GM21737 (cell line): ENCODE data around the gene FOCAD.
A peak's percentile ranks its signal among the peaks of the same experiment; 100 is the strongest.

Source experiments
- ATAC-seq: cut with Tn5 transposase; IDR thresholded peaks from one replicate; pipeline ENCODE4 v1.9.1; 2021; ENCODE audit warnings: mild to moderate bottlenecking, moderate library complexity; ENCODE audit not compliant: unreplicated experiment

FOCAD gene

DNA sequence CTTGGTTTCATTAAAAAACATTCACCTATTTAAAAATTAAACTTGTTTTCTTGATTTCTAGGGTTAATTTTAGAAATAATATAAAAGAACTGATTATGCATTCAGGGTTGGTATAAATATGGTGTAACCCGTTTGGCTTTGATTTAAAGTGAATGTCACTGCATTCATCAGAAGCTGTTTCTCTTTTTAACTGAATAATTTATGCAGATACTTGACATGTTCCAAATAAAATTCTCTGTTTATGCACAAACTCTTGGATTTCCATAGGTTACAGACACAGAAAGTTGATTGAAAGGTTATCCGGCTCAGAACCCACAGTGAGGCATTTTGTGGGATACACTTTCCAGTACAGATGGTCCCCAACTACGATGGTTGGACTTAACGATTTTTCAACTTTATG is 186.1 kb downstream of the FOCAD start:
- no peak for ATAC-seq

DNA sequence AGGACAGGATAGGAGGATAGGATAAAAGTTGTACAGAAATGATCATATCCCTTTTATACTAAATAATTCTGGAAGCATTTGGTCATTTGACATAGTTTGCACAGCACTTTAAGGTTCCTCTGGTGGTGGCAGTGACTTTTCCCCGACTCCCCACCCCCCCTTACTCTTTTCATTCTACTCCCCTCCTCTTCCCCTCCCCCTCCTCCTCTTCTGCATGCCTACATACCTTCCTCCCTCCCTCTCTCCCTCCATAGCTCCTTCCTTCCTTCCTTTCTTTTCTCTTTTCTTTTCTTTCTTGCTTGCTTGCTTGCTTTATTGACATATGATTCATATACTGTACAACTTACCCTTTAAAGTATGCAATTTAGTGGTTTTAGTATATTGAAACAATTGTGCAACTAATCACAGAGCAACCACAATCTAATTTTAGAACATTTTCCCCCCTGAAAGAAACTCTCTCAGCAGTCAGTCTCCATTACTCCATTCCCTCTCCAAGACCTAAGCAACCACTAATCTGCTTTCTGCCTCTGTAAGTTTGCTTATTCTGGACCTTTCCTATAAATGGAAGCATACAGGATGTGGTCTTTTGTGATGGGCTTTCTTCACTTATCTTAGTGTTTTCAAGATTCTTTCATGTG is 188.4 kb downstream of the FOCAD start:
- no peak for ATAC-seq

DNA sequence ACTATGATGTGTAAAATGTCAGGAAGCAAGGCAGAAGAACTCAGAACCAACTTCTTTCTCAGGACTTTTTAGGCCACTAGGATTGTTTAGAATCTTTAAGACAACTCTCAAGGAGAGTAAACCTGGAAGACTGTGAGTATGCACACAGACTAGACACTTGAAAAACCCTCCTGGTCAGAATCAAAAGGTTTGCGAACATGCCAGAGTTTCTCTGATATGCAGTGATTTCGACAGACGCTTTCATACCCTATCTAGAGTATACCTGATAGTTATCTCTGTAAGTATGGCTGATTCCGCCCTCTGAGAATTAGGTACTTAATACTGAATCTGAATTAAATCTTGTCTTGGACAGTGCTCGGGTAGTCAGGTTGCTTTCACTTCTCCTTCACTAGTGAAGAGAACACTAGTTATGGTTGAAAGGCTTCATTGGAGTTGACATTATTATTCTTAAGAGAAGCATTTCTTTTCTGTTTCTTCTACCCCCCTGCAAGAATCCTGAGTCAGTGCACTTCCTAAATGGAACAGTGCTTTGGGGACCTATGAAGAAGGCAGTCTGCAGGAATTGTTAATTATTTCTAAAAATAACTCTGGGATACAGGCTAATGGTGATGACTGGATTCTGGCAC is 189.3 kb downstream of the FOCAD start:
- ATAC-seq: no peak

DNA sequence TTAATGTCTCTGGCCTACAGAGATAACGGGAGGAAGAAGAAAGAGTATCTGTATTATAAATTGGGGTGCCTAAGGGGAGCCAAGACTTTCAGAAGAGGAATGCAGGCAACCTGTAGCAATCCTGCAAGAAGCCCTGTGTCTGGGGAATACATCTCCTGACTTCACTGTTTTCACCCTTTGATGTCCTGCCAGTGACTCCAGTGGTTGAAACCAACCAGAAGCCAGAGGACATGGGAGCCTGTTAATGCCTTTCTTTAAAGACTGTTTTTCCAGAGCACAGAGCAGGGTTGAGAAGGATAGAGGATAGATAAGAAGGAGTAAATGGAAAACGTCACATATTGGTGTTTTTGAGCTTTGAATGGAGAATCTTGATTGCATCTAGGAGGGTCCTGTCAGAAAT is 196.2 kb downstream of the FOCAD start:
- ATAC-seq: no peak

DNA sequence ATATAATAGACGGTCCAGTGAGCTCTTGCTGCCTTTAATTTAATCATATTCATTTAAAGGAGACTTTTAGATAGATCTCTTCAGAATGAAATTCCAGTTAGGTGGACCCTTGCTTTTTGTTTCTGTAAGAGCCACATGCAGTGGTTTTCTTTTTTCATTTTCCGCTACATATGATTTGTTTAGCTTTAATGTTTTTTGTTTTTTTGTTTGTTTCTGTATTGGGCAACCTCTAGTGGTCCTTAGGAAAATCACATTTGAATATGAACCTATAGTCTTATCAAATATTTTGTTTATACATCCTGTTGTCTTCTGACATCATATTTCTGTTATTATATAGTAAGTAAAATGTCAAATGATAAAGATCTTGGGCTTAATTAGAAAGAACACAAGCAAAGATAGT is 196.6 kb downstream of the FOCAD start:
- no peak for ATAC-seq

DNA sequence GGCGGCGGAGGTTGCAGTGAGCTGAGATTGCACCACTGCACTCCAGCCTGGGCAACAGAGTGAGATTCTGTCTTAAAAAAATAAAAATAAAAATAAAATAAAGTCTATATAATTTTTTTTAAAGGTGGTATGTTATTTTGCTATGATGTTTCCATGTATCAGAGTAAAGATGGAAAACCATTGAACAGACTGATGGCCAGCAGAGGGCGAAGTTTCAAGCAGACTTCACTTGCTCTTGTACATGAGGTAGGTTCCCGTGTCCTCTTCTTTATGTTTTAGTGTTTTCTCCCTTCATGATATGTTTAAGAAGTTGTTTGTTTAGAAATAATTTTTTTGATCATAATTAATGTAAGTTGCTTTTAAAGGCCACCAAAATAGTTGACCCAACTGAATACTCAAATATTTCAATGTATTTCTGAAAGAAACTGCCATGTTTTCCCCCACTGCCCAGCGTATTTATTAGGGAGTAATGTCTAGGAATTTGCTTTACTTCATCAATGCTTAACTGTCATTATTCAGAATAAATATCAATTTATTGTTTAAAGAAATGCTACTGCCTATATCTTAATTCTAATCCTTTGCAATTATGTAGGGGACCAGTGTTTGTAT is 201.0 kb downstream of the FOCAD start:
- ATAC-seq: no peak

DNA sequence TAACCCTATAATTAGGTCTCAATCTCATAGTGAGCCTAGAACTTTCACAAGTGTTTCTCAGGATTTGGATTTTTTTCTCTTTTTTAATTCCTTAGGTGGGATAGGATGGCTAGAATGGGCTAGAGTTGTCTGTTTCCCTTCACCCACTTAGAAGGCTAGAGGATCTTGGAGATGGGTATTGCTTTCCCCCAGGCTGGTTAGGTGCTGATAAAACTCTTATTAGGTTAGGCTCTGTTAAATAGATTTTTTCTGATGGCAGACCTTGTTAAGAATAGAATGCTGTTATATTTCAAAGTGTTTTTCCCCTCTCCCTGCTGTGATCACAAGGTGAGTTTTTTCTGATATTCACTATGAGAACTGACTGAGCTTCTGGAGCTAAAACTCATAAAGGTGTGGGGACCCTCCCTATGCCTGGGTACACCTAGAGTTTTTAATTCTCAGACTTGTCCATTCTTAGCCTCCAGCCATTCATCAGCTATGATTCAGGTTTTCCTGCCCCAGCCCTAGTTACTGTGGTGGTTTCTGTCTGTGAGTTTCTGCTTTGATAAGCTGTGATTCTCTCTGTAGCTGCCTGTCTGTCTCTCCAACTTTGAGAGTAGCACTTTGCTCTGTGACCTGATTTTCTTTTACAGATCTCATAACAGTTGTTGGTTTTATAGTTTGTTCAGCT is 215.0 kb downstream of the FOCAD start:
- ATAC-seq: no peak

DNA sequence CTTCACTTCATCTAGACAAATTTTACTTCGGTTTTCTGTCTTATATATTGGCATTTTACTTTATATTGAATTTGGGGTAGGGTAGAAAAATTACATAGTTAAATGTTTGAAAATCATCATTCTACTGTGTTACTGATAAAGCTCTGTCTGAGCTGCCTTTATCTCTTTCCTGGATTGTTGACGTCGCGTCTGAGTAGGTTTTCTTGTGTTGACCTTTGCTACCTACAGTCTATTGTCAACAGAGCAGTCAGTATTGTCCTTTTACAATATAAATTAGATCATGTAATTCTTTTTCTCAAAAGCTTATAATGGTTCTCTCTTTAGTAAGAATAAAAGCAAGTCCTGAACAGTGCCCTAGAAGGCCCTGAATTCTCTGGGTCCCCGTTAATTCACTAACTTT is 219.2 kb downstream of the FOCAD start:
- no peak for ATAC-seq

DNA sequence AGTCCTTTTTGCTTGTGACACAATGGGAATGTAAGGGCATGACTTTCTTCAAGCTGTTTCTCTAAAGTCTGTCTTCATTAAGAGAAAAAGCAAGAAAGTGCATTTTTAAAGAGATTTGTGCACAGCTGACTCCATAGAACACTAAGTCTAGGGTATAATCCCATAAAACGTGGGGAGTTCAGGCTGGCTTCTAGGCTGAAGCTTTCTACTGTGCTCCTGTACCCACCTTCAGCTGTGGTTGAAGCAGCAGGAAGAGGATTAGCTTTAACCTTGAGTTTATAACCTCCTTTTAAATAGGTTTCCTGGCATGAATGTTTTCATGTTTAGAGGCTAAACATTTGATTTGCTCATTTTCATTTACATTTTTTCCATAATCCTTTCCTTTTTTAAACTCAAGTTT is 220.9 kb downstream of the FOCAD start:
- no peak for ATAC-seq

DNA sequence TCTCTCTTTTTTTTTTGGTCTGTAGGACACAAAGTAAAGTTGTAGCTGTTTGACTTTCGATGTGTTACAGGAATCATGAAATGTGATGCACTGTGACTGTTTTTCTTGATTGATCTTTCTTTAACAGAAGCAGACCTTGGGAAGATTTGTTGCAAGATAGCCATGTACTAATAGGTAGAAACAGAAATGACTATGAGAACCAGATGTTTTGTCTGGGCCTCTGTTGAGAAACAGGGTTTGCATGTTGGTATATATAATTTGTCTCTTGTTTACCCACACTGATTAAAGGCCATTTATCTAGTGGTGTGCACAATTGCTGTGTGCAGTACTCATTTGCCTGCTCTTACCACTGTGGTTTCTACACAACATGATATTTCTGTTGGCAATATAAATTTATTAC is 222.3 kb downstream of the FOCAD start:
- no peak for ATAC-seq

DNA sequence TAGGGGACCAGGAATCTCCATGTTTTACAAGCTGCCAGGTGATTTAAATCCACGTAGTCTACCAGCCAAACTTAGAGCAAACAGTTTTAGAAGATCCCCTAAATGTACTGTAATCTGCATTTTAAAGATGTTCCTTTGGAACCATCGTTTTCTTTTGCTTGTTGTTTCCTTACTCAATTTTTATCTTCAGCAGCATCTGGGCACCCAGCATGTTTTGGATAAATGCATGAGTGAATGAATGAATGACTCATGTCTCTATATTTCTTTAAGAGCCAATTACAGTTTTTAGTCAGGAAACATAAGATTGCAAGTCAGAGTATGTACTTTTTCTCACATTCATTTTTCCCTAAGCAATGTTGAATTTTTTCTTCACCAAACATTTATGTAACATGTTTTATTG is 224.4 kb downstream of the FOCAD start:
- no peak for ATAC-seq

DNA sequence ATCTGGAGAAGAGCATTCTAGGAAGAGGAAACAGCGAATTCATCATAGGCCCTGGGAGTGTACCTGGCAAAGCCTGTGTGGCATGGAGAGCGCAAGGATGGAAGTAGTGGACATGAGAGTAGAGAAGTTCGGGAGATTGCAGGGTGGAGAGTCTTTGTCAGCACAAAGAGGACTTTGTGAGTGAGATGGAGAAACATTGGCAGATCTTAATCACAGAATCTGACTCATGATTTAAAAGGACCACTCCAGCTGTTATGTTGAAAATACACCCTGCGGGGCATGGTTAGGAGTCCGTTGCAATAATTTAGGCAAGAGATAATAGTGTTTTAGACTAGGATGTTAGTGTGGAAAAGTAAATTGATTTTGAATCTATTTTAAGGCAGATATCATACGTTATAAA is 230.5 kb downstream of the FOCAD start:
- no peak for ATAC-seq

DNA sequence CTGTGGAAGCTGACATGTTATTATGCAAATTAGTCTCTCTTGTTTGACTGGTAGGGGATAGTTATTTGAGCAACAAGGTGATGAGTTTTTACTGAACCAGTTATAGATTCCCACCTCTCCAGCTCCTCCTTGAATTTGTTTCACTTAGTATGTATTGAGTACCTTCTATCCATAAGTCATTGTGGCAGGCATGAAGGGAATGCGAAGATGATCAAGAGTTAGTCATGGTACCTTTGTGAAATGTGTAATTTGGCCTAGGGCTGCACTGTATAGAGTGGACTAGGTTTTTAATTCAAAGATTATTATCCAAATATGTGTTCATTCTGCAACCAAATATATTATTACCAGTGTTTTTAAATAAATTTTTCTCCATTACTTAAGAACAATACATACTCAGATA is 237.3 kb downstream of the FOCAD start:
- no peak for ATAC-seq

DNA sequence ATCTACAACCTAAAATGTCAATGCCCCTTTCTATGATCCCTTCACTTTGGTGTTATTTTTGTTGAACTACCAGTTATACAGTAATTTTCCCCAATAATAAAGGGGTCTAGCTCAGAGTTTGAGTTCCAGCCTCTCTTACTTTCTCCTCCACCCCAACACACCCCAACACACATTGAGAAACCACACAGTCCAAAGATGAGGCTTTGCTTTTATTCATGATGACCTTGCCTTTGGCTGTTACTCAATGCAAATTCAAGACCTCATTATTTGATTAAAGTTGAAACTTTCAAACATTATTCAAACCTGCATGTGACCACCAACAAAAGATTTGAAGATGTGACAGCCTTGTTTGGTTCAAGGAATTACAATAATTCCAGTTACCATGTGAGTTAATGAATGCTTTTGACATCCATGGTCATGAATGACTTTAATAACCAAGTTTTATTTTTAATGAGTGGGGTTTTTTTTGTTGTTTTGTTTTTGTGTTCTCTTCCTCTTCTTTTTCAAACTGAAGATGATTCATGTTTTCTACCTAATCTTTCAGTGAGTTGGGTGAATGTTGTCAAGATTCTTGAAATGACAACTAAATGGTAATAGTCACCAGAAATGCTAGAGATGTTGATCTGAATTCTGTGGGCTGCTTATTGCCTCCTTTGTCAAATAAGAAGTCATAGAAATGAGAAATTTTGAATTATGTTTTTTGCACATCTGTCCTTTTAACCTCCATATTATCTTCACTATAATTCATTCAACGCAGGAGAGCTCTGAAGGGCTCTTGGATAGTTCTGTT is 241.4 kb downstream of the FOCAD start:
- ATAC-seq: no peak

DNA sequence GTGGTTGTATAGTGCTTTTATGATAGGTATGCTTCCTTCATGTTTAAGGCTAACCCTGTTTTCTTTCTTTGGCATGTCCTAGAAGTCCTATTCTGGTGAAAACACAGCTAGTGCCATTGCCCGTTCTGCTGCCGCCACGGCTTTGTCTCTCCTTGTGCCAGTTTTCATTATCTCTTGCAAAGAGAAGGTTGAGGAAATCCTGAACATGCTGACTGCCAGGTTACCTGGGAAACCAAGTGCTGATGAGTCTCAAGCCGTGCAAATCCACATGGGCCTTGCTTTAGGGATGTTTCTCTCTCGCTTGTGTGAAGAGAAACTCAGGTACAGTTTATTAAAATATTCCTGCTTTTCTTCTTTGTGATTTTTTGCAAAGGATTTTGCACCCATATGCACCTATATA is 245.2 kb downstream of the FOCAD start:
- no peak for ATAC-seq

DNA sequence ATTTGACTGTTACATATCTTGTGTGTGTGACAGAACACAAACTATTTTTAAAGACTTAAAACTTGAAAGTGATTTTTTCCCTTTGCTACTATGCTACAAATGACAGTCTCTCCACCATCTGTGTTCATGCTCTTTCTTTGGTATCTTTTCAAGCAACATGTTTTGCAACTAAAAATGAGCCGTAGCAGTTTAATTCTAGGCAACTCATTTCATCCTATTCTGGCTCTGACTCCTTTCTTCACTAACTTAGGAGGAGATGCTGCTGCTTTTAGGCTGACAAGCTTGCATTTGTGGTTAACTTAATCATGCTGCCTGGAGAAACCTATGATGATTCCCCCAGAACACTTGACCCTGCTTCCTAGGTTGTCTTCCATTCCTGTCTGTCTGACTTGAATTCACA is 246.8 kb downstream of the FOCAD start:
- no peak for ATAC-seq

DNA sequence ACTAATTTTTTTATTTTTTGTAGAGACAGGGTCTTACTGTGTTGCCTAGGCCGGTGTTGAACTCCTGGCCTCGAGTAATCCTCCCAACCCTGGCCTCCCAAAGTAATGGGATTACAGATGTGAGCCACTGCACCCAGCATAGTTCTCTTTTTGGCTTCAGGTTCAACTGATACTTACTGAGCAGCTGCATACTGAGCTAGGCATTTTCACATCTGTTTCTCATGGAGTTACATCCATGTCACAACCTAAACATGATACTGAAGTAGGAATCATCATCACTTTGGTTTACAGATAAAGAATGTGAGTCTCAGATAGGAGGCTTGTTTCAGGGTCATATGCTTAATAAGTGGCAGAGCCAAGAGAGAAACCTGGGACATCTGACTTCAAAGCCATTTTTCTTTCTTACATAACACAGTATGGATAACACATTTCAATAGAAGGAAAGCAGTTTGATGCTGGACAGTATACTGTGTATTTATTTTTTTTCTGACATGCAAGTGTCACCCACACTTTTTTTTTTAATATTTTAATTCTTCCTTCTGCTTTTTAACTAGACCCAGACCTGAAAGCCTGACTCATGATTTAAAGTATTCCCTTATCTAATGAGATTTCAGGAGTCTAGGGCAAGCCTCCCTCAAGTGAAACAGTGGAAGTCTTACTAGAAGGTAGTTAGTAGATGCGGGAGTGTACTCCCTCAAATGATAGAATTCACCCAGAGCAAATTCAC is 256.6 kb downstream of the FOCAD start:
- ATAC-seq: peak; percentile 29

DNA sequence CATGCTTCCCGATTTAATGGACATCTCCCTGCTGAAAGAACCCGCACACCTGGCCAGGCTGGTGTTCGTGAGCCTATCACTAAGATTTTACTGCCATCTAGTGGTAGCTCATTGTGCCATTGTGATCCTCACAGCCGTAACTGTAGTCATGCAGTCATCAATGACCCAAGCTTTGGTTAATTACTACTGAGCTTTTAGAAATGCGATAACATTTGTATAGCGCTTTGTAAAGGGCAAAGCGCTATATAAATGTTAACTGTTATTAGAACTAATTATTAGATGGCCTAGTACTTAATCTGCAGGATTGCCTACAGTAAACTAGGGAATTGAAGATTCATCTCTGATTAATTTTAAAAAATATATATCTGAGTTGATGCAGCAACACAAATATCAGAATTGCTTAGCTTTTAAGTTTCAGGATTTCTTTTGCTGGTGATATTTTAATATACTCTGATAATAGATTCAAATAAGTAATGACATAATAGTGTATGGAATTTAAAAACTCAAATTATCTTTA is 257.2 kb downstream of the FOCAD start:
- ATAC-seq: peak; percentile 99

DNA sequence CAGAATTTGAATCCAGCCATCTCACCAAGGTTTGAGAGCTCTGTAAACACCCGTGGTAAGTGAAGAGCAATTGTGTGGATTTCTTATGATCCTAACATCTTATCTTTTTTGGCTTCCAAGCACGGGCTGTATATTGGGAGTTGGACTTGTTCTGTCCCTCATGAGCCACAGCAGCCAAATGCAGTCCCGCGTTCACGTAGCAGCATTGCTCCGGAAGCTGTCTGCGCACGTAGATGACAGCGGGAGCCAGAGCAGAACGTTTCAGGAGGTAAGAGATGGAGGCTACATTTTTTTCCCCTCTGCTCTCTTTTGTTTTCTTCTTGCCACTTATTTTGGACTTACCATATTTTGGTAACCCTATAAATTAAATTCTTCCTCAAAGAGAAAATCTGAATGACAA is 260.4 kb downstream of the FOCAD start:
- ATAC-seq: no peak

DNA sequence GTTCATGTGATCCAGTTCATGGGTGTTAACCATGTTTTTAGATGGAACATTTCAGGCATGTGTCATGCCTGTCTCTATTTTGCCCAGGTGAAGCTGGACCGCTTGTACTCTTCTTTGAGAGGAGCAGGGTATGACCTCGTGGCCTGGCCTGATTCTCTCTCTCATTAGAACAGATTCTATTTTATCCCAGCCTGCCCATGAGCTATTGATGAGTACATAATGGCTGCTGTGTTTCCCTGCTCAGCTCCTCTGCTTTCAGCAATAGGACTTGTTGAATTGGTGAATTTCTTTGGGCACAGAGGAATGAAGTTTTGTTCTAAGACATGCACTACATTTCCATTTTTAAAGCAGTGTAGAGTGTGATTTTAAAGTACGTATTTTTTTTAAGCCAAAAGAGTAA is 261.2 kb downstream of the FOCAD start:
- no peak for ATAC-seq
